K562 (cell line): ENCODE measurements around the gene PITPNC1. TPM values are rescaled to one million over a fixed set of nuclear protein-coding genes. Genes with fewer than 3 reads are reported as not detected.

ENCODE experiments used
- ATAC-seq: fragments of 200-7000 bp; cut with Tn5 transposase; 3 replicates; pipeline ENCODE4 v1.9.1; 2020; ENCODE audit warnings: moderate library complexity
- BruUV-seq: library from RNA; stranded (reverse); fragments of 400-500 nt; replicated peaks from 2 replicates; lab custom pipeline; 2021; lab: Mats Ljungman, UMichigan
- CTCF ChIA-PET: fragments of 300-600 bp; formaldehyde crosslinking; extraction: SDS; loops from one replicate; lab custom pipeline; 2021; ENCODE audit warnings: low intra/inter-chr PET ratio; lab: Yijun Ruan, JAX
- POLR2A ChIA-PET: fragments of 300-600, 350-650 bp; sonication (Branson Sonifier 250); formaldehyde crosslinking; extraction: SDS; loops from one replicate; lab custom pipeline; 2021; ENCODE audit warnings: antibody characterized with exemption, inconsistent platforms; lab: Yijun Ruan, JAX
- DNase-seq, 4 experiments: peaks; one replicate each; pipeline versions ENCODE4 v3.0.0 to v3.0.0-alpha.2; 2011 to 2018; ENCODE audit warnings: low spot score in 3 of 4, mixed read lengths in 3 of 4; ENCODE audit errors: extremely low read depth in 1 of 4
- FAIRE-seq: peaks from 2 replicates; lab custom pipeline; 2011; peaks lifted over from hg19 to GRCh38; lab: Jason Lieb, UNC
- H2AFZ ChIP-seq: 2 replicates; pipeline ENCODE4 v1.6.0; 2011; ENCODE audit warnings: low read depth, low read length, control low read depth, inconsistent platforms
- H3K27ac ChIP-seq: fragments of 200-600 bp; 3 replicates; pipeline ENCODE4 v1.8.0; 2011; ENCODE audit warnings: low read depth, mild to moderate bottlenecking, control low read depth, inconsistent platforms, low read length, moderate library complexity, mixed read lengths; ENCODE audit errors: extremely low read depth
- H3K27me3 ChIP-seq, 2 experiments: fragments of 300-600 bp in 1 of 2; 2 replicates in 1 of 2; 3 replicates in 1 of 2; pipeline versions ENCODE4 v1.6.0 to v1.8.0; 2011; ENCODE audit warnings: inconsistent platforms in 2 of 2, low read length in 2 of 2, mild to moderate bottlenecking in 1 of 2, mixed read lengths in 1 of 2, moderate library complexity in 1 of 2; ENCODE audit not compliant: control insufficient read depth in 2 of 2, insufficient read depth in 2 of 2
- H3K36me3 ChIP-seq: fragments of 300-600 bp; 3 replicates; pipeline ENCODE4 v1.8.0; 2011; ENCODE audit warnings: mild to moderate bottlenecking, low read length, inconsistent platforms; ENCODE audit not compliant: control insufficient read depth, insufficient read depth
- H3K4me1 ChIP-seq, 2 experiments: fragments of 200-600 bp in 1 of 2; replicated peaks in 1 of 2; 2 replicates in 1 of 2; 3 replicates in 1 of 2; pipeline versions ENCODE4 v1.5.1 to v1.8.0; 2011; ENCODE audit warnings: inconsistent platforms in 2 of 2, low read length in 2 of 2, mild to moderate bottlenecking in 1 of 2, mixed read lengths in 1 of 2, moderate library complexity in 1 of 2; ENCODE audit not compliant: control insufficient read depth in 2 of 2, insufficient read depth in 2 of 2
- H3K4me2 ChIP-seq: 2 replicates; pipeline ENCODE4 v1.6.1; 2011; ENCODE audit warnings: low read length, control low read depth, inconsistent platforms, mixed read lengths; ENCODE audit not compliant: insufficient read depth
- H3K4me3 ChIP-seq: fragments of 200-600 bp; sonication (generic), shearing (Covaris generic); 2 replicates; pipeline ENCODE4 v1.5.1; 2016; ENCODE audit warnings: control low read depth, inconsistent platforms
- H3K79me2 ChIP-seq: fragments of 200-600 bp; 3 replicates; pipeline ENCODE4 v1.8.0; 2011; ENCODE audit warnings: low read length, inconsistent platforms; ENCODE audit not compliant: control insufficient read depth, insufficient read depth
- H3K9ac ChIP-seq, 2 experiments: 2 replicates each; pipeline versions ENCODE4 v1.6.0 to v1.6.1; 2011; ENCODE audit warnings: low read depth in 2 of 2, low read length in 2 of 2, control low read depth in 1 of 2, inconsistent platforms in 1 of 2, mild to moderate bottlenecking in 1 of 2, mixed read lengths in 1 of 2; ENCODE audit not compliant: insufficient read depth in 1 of 2
- H3K9me1 ChIP-seq: one replicate; pipeline ENCODE4 v1.6.0; 2011; ENCODE audit warnings: inconsistent platforms, mild to moderate bottlenecking, low read length, moderate library complexity; ENCODE audit not compliant: control insufficient read depth, insufficient read depth
- H3K9me3 ChIP-seq: replicated peaks from 2 replicates; pipeline ENCODE4 v1.5.1; 2011; ENCODE audit warnings: low read depth, low read length, inconsistent platforms; ENCODE audit not compliant: control insufficient read depth, insufficient read depth
- H4K20me1 ChIP-seq: replicated peaks from 2 replicates; pipeline ENCODE4 v1.6.1; 2011; ENCODE audit warnings: low read length, inconsistent platforms, mixed read lengths; ENCODE audit not compliant: control insufficient read depth, insufficient read depth
- HDAC8 ChIP-seq: fragments of 450-650 bp; IDR thresholded peaks from 2 replicates; pipeline ENCODE4 v1.6.1; 2016; ENCODE audit warnings: mild to moderate bottlenecking, missing genetic modification characterization, moderate library complexity, missing compliant biosample characterization
- MXI1 ChIP-seq: IDR thresholded peaks from 2 replicates; pipeline ENCODE4 v1.6.1; 2011; ENCODE audit warnings: low read depth, mild to moderate bottlenecking, improper control_type of control experiment, low read length
- PTBP1 ChIP-seq: fragments of 200-400 bp; formaldehyde crosslinking; IDR thresholded peaks from 2 replicates; pipeline ENCODE4 v1.6.1; 2017; ENCODE audit warnings: low read depth, low read length
- RBM22 ChIP-seq: fragments of 200-400 bp; formaldehyde crosslinking; IDR thresholded peaks from 2 replicates; pipeline ENCODE4 v1.6.1; 2018; ENCODE audit warnings: low read length, low read depth; ENCODE audit not compliant: poor library complexity, severe bottlenecking
- SAFB ChIP-seq: fragments of 200-400 bp; formaldehyde crosslinking; IDR thresholded peaks from 2 replicates; pipeline ENCODE4 v1.6.1; 2017; ENCODE audit warnings: low read depth, low read length, borderline replicate concordance
- ZKSCAN3 ChIP-seq: fragments of 250-450 bp; sonication (Bioruptor Pico); IDR thresholded peaks from 2 replicates; pipeline ENCODE4 v1.4.0; 2020
- ZNF239 ChIP-seq: fragments of 250-450 bp; sonication (Bioruptor Pico); IDR thresholded peaks from 2 replicates; pipeline ENCODE4 v1.4.0; 2020; ENCODE audit warnings: mild to moderate bottlenecking
- ZNF589 ChIP-seq: fragments of 200-800 bp; sonication (Bioruptor generic); IDR thresholded peaks from 2 replicates; pipeline ENCODE4 v1.6.1; 2016; ENCODE audit warnings: low read depth, missing genetic modification characterization, missing compliant biosample characterization
- WGBS: fragments of 100-300 bp; shearing (Covaris generic); methylation state at CpG from one replicate; pipeline ENCODE4 v1.1.6; 2016; ENCODE audit warnings: low coverage, mixed read lengths; ENCODE audit not compliant: insufficient coverage; ENCODE audit errors: missing lambda C conversion rate; 5-methylcytosine and 5-hydroxymethylcytosine counted together
- in situ Hi-C: fragments of 300-500 bp; cut with MboI; formaldehyde crosslinking; loops from 4 replicates; pipeline ENCODE4 v1.15.0; 2018; ENCODE audit warnings: inconsistent platforms, mixed read lengths
- intact Hi-C: fragments of 100-400 bp; cut with micrococcal nuclease; formaldehyde crosslinking; loops from 2 replicates; pipeline ENCODE4 v1.14.2; 2022
- polyA plus RNA-seq, 8 experiments: library from polyadenylated mRNA; depleted of rRNA in 4 of 8; stranded (reverse) in 5 of 8; unstranded in 3 of 8; fragments of >200 nt; fragmentation: Nextera tagmentation in 2 of 8; fragmentation: Illumina TruSeq in 1 of 8; extraction: Ambion mirVana in 2 of 8; extraction: Trizol in 1 of 8; gene quantifications; 2 replicates each; pipeline versions ENCODE4 v1.2.1 to v1.2.3, GENCODE V29; 2011 to 2014; ENCODE audit warnings: inconsistent platforms in 1 of 8, missing spikeins in 1 of 8
- total RNA-seq, 7 experiments: library from RNA; depleted of rRNA in 6 of 7; stranded (reverse); fragments of >200 nt in 6 of 7; fragmentation: Illumina TruSeq in 2 of 7; extraction: Trizol in 2 of 7; gene quantifications; 2 replicates each; pipeline versions ENCODE4 v1.2.1 to v1.2.3, GENCODE V29; 2011 to 2021; ENCODE audit warnings: low replicate concordance in 1 of 7
- TF ChIP-seq, protein P1 (sequence below): sonication (generic); formaldehyde crosslinking; IDR thresholded peaks from 2 replicates; pipeline ENCODE4 v1.8.1; 2022; ENCODE audit warnings: missing genetic modification reagents
- TF ChIP-seq, protein P2 (sequence below): fragments of 250-450 bp; sonication (Bioruptor Pico); IDR thresholded peaks from 2 replicates; pipeline ENCODE4 v1.8.0; 2022; ENCODE audit warnings: inconsistent platforms, mild to moderate bottlenecking, moderate library complexity, borderline replicate concordance

Gene PITPNC1
- total and polyA plus RNA-seq, 9 of the 15 experiments (the other 6 are each of a cell fraction or from before 2014, with no cell fraction given): 0.11 to 1.1 (median 0.65) TPM

DNA sequence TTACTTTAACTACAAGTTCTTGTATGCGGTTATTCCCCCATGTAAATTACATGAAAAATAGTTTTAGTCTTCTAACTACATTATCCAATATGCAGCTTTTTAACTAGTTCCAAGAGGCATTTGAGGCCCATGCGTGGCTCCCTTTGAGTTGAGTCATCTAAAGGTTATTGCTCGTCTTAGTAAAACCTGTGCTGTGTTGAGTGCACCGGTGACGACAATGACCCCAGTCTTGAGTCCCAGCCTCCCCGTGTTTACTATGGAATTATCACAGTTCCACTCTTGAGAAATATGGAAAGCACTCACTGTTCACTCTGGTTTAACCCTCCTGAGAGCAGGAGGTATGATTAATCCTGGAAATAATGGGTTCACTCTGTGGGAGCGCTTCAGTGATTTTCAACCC, 119.2 kb downstream of the PITPNC1 start (continued):
- TF ChIP-seq PTBP1 (no peak), HDAC8 (tag) (no peak), ZNF239 (no peak), ZNF589 (CRISPR knock-in tag) (no peak), RBM22 (no peak), SAFB (no peak)
- TF ChIP-seq, protein P1, sequence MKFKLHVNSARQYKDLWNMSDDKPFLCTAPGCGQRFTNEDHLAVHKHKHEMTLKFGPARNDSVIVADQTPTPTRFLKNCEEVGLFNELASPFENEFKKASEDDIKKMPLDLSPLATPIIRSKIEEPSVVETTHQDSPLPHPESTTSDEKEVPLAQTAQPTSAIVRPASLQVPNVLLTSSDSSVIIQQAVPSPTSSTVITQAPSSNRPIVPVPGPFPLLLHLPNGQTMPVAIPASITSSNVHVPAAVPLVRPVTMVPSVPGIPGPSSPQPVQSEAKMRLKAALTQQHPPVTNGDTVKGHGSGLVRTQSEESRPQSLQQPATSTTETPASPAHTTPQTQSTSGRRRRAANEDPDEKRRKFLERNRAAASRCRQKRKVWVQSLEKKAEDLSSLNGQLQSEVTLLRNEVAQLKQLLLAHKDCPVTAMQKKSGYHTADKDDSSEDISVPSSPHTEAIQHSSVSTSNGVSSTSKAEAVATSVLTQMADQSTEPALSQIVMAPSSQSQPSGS: no peak
- TF ChIP-seq, protein P2, sequence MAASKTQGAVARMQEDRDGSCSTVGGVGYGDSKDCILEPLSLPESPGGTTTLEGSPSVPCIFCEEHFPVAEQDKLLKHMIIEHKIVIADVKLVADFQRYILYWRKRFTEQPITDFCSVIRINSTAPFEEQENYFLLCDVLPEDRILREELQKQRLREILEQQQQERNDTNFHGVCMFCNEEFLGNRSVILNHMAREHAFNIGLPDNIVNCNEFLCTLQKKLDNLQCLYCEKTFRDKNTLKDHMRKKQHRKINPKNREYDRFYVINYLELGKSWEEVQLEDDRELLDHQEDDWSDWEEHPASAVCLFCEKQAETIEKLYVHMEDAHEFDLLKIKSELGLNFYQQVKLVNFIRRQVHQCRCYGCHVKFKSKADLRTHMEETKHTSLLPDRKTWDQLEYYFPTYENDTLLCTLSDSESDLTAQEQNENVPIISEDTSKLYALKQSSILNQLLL (CRISPR knock-in tag): no peak

DNA sequence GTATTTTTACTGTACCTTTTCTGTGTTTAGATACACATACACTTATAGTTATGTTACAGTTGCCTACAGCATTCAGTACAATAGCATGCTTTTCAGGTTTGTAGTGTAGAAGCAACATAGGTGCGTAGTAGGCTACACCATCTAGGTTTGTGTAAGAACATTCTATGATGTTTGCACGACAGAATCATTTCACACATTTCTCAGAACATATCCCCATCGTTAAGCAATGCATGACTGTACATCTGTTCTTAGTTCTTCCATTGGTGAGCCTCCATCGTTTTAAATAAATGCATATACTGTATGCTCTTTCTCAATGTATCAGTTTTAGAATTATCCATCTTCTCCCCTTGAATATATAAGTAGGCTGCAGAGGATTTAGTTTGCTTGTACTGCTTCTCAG, 122.6 kb downstream of the PITPNC1 start:
- Histone ChIP-seq H3K9me1 (no peaks in the 10 kb centered on the region), H3K4me2 (no peak overlapping the region), H3K4me1 (no peaks in the 10 kb centered on the region), H3K79me2 (no peaks in the 10 kb centered on the region), H2AFZ (no peak overlapping the region), H3K27ac (no peak overlapping the region), H4K20me1 (no peaks in the 10 kb centered on the region), H3K9ac (no peak overlapping the region), H3K9me3 (0 out of 2 replicates have a peak, but pooled peaks cover 2% of the 10 kb centered on the region), H3K27me3 (peaks cover under 1 to 8% of the 10 kb centered on the region in 2 experiments; a peak in 3 of 5 replicates), H3K36me3 (no peaks in the 10 kb centered on the region), H3K4me3 (no peak overlapping the region)
- no TSS peak for BruUV-seq
- FAIRE-seq (no peak), DNase-seq (no peak), ATAC-seq (no peak)
- POLR2A ChIA-PET: no interaction called here
- CTCF ChIA-PET: no interaction called here
- TF ChIP-seq ZKSCAN3 (CRISPR knock-in tag) (no peak), MXI1 (no peak)
- intact Hi-C loops: no loop called here
- WGBS: 0% methylated on average over 4 of the region's 4 CpGs
- in situ Hi-C loops: no loop called here
